GM08714 (cell line): ENCODE results near the gene PPP1R2.

Experiments
- H3K4me3 ChIP-seq: fragments of 200-500 bp; sonication (Bioruptor generic); 2 replicates; pipeline ENCODE4 v1.5.1; 2014; ENCODE audit warnings: mild to moderate bottlenecking, low read length, inconsistent platforms
- ZNF274 ChIP-seq: IDR thresholded peaks from 2 replicates; pipeline ENCODE4 v1.6.1; 2012; ENCODE audit warnings: mild to moderate bottlenecking, low read depth, low read length

Gene PPP1R2

GRCh38 chr3:195468841-195469240 lies 74.3 kb downstream of the PPP1R2 start:
- no peak for TF ChIP-seq ZNF274

GRCh38 chr3:195468391-195468776 lies 74.7 kb downstream of the PPP1R2 start:
- no peak for TF ChIP-seq ZNF274
- H3K4me3 ChIP-seq: no peak overlapping the region

More at GRCh38 chr3:195468841-195469240, 74.3 kb downstream of the PPP1R2 start:
- H3K4me3 ChIP-seq: no peak overlapping the region

- no peak overlapping the region for H3K4me3 ChIP-seq
- no peak for TF ChIP-seq ZNF274
Observed at GRCh38 chr3:195467641-195468390, 75.3 kb downstream of the PPP1R2 start.

GRCh38 chr3:195466251-195466650 lies 76.9 kb downstream of the PPP1R2 start:
- TF ChIP-seq ZNF274: no peak
- no peak overlapping the region for H3K4me3 ChIP-seq
